Activated CD8-positive, alpha-beta T cell treated with anti-CD3 and anti-CD28 coated beads for 36 hours (primary cell): ENCODE results near the gene ADCK1. TPM values are rescaled to one million over a fixed set of nuclear protein-coding genes. Genes with fewer than 3 reads are reported as not detected.

ENCODE experiments used
- ATAC-seq: fragments of 200-7000 bp; cut with Tn5 transposase; one replicate; pipeline ENCODE4 v1.10.0; 2021; ENCODE audit warnings: mild to moderate bottlenecking, moderate library complexity
- CTCF ChIA-PET: fragments of 350-600 bp; sonication (Branson Sonifier 250); formaldehyde crosslinking; loops from one replicate; lab custom pipeline; 2021; ENCODE audit warnings: antibody characterized with exemption; lab: Charles Lee
- POLR2A ChIA-PET: fragments of 350-600 bp; sonication (Branson Sonifier 250); formaldehyde crosslinking; loops from one replicate; lab custom pipeline; 2021; ENCODE audit warnings: antibody characterized with exemption; lab: Charles Lee
- DNase-seq: peaks from one replicate; pipeline ENCODE4 v3.0.0-alpha.2; 2020
- H3K27ac Mint-ChIP-seq: one replicate; pipeline ENCODE4 v1.8.0; 2021; ENCODE audit warnings: mild to moderate bottlenecking, mixed read lengths
- H3K27me3 Mint-ChIP-seq: one replicate; pipeline ENCODE4 v1.8.0; 2021; ENCODE audit warnings: mixed read lengths
- H3K36me3 Mint-ChIP-seq: one replicate; pipeline ENCODE4 v1.8.0; 2021; ENCODE audit warnings: low read depth, mixed read lengths
- H3K4me1 Mint-ChIP-seq: one replicate; pipeline ENCODE4 v1.8.0; 2021; ENCODE audit warnings: low read depth, mixed read lengths
- H3K4me3 Mint-ChIP-seq: one replicate; pipeline ENCODE4 v1.8.0; 2021; ENCODE audit warnings: mild to moderate bottlenecking, moderate library complexity, mixed read lengths
- H3K9me3 Mint-ChIP-seq: one replicate; pipeline ENCODE4 v1.8.0; 2021; ENCODE audit warnings: mixed read lengths
- intact Hi-C: fragments of 100-400 bp; cut with micrococcal nuclease; formaldehyde crosslinking; loops from one replicate; pipeline ENCODE4 v1.10.0; 2022
- total RNA-seq, 2 experiments: library from RNA; stranded (reverse); gene quantifications; one replicate each; pipeline ENCODE4 v1.2.3, GENCODE V29; 2021
- TF ChIP-seq, protein P1 (sequence below): fragments of 200-600 bp; IDR thresholded peaks from one replicate; pipeline ENCODE4 v1.8.0; 2022; ENCODE audit warnings: antibody characterized with exemption, mild to moderate bottlenecking

ADCK1 gene
- total RNA-seq, 2 experiments from 2014 or later = 5.2 to 5.6 TPM

DNA sequence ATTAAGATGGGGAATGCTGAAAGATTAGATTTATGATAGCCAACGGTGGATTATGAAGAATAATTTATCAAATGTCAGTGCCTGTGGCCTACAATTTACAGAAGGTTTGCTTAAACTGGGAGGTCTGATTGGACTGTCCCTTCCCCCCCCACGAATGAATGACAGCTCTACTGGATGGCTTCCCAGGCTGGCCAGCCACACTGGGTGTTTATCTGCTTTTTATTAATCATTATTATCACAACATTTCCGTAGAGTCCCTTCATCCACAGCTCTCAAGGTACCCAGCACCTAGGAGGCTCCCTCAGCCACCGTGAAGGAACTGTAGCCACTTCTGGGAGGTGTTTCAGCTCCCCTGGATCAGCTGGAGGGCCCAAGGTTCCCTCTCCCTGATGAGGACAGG lies 78.9 kb downstream of the ADCK1 start:
- Mint-ChIP-seq H3K4me3 (no peak overlapping the region), H3K27ac (no peak overlapping the region), H3K27me3 (no peaks in the 10 kb centered on the region), H3K36me3 (peaks cover 24% of the 10 kb centered on the region), H3K9me3 (peaks cover 3% of the 10 kb centered on the region), H3K4me1 (no peaks in the 10 kb centered on the region)
- TF ChIP-seq, protein P1, sequence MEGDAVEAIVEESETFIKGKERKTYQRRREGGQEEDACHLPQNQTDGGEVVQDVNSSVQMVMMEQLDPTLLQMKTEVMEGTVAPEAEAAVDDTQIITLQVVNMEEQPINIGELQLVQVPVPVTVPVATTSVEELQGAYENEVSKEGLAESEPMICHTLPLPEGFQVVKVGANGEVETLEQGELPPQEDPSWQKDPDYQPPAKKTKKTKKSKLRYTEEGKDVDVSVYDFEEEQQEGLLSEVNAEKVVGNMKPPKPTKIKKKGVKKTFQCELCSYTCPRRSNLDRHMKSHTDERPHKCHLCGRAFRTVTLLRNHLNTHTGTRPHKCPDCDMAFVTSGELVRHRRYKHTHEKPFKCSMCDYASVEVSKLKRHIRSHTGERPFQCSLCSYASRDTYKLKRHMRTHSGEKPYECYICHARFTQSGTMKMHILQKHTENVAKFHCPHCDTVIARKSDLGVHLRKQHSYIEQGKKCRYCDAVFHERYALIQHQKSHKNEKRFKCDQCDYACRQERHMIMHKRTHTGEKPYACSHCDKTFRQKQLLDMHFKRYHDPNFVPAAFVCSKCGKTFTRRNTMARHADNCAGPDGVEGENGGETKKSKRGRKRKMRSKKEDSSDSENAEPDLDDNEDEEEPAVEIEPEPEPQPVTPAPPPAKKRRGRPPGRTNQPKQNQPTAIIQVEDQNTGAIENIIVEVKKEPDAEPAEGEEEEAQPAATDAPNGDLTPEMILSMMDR = no peak
- intact Hi-C loops = no loop called here
- ChIA-PET POLR2A (no interaction called here), CTCF (interaction anchor here (2.3 kb wide), 1 partner anchor 17 kb away, joined by 6 read pairs; no protein-coding TSS in a partner anchor)
- ATAC-seq (no peak), DNase-seq (no peak)

DNA sequence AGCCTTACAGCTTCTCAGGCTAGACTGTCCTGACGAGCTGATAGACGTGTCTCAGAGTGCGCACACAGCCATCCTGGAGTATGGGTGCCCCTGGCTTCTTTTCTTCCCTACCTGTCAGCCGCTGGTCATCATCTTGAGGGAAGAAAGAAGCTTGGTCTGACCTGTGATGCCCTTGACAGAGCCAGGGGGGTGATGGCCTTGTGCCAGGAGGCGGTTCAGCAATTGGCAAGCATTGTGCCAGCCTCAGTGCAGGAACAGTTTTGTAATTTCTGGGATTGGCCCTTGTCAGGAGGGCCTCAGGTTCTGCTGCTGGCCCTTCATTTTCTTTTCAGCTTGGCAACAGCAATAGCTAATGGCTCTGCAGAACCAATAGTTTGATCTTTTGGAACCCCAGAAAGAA lies 80.1 kb downstream of the ADCK1 start:
- Mint-ChIP-seq H3K9me3 (no peaks in the 10 kb centered on the region), H3K4me1 (no peaks in the 10 kb centered on the region), H3K27me3 (no peaks in the 10 kb centered on the region), H3K4me3 (no peak overlapping the region), H3K27ac (no peak overlapping the region), H3K36me3 (peaks cover 13% of the 10 kb centered on the region)
- POLR2A ChIA-PET = no interaction called here
- DNase-seq (no peak), ATAC-seq (no peak)
- intact Hi-C loops = no loop called here
- TF ChIP-seq, protein P1 = no peak
- CTCF ChIA-PET = interaction anchor here (2.3 kb wide), 1 partner anchor 18 kb away, joined by 6 read pairs; no protein-coding TSS in a partner anchor

DNA sequence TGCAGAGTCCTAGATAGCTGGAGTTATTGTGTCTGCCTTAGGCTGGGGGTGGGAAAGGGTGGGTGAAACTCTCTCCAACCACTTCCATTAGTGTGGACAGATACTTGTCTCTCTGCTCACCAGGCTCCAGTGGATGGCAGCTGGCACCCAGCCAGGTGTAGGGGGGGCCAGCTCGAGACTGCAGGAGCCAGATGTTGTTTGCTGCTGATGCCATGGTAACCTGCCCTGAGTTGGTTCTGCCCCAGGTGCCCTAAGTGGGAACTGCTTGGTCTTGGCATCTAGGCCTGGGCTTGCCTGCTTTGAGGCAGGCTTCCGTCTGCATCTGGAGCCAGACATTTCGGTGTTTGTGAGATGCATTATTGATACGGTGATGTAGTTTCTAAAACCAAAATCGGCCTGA lies 82.2 kb downstream of the ADCK1 start:
- no peaks in the 10 kb centered on the region for H3K4me1 Mint-ChIP-seq
- ChIA-PET CTCF (no interaction called here), POLR2A (no interaction called here)
- TF ChIP-seq, protein P1 = no peak
- ATAC-seq = no peak
- H3K27me3 Mint-ChIP-seq = no peaks in the 10 kb centered on the region
- peaks cover 11% of the 10 kb centered on the region for H3K36me3 Mint-ChIP-seq
- no peak overlapping the region for H3K4me3 Mint-ChIP-seq
- no peak for DNase-seq
- H3K9me3 Mint-ChIP-seq = no peaks in the 10 kb centered on the region
- H3K27ac Mint-ChIP-seq = no peak overlapping the region
- intact Hi-C loops = no loop called here

DNA sequence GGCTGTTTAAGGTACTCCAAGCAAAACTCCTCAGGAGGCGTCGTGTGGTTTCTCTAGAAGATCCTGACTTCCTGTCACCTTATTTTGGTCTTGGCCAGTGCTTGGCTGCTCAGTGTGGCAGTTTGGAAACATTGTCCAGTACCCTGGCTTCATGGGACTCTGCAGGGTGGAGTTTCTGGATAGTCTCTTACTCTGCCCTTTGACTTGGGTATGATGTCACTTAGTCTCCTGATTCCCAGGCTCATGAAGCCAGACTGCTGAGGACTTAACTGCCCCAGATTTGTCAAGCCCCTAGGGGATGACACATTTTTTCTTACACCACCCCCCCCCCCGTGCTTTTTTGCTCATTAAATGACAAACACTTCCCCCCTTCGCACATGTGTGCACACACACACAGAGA lies 82.7 kb downstream of the ADCK1 start:
- DNase-seq (no peak), ATAC-seq (no peak)
- peaks cover 15% of the 10 kb centered on the region for H3K36me3 Mint-ChIP-seq
- TF ChIP-seq, protein P1 = no peak
- no peaks in the 10 kb centered on the region for H3K9me3 Mint-ChIP-seq
- ChIA-PET POLR2A (no interaction called here), CTCF (no interaction called here)
- no peaks in the 10 kb centered on the region for H3K27me3 Mint-ChIP-seq
- H3K4me1 Mint-ChIP-seq = no peaks in the 10 kb centered on the region
- H3K4me3 Mint-ChIP-seq = no peak overlapping the region
- intact Hi-C loops = no loop called here
- H3K27ac Mint-ChIP-seq = no peak overlapping the region

DNA sequence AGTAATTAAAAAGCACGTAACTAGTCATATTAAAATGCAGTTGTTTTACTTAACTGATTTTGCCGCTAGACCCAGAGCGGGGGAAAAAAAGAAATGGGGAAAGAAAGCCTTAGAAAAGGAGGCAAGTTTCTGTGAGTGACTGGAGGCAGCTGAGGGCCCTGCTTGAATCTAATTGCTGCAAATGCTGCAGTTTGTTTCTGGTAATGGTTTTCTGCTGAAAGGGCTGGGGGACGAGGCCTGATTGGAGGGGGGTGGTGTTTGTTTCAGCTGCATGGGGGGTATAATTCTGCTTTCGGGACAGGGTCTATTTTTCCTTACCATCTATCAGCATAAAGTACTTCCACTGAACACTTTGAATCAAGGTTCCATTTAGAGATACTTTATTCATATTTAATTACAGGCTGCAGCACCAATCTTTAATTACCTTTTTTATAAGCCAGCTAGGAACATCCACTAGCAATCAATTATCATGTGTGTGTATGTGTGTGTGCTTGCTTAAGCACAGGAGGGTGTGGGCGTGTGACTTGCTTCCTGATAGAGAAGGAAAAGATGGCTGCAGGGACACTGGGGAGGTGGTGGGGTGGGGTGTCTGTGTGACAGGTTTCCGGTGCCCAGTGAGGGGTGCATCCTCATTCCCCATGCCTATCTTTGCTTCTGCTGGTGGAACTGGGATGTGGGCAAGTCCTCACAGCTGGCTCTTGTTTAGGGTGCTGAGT lies 83.4 kb downstream of the ADCK1 start:
- intact Hi-C loops = no loop called here
- POLR2A ChIA-PET = no interaction called here
- no peaks in the 10 kb centered on the region for H3K27me3 Mint-ChIP-seq
- DNase-seq = no peak
- H3K4me3 Mint-ChIP-seq = no peak overlapping the region
- CTCF ChIA-PET = interaction anchor here (1.4 kb wide), 1 partner anchor 20 kb away, joined by 3 read pairs; no protein-coding TSS in a partner anchor
- TF ChIP-seq, protein P1 = no peak
- peaks cover 22% of the 10 kb centered on the region for H3K36me3 Mint-ChIP-seq
- ATAC-seq = no peak
- H3K27ac Mint-ChIP-seq = no peak overlapping the region
- H3K4me1 Mint-ChIP-seq = no peaks in the 10 kb centered on the region
- peaks cover 5% of the 10 kb centered on the region for H3K9me3 Mint-ChIP-seq
